GM23338 (cell line): ENCODE results near the gene COL4A1. TPM values are rescaled to one million over a fixed set of nuclear protein-coding genes. Genes with fewer than 3 reads are reported as not detected.

Experiments used
- ATAC-seq: fragments of 200-7000 bp; cut with Tn5 transposase; 3 replicates; pipeline ENCODE4 v1.9.1; 2020
- DNase-seq: peaks from one replicate; pipeline ENCODE4 v3.0.0-alpha.2; 2015; ENCODE audit warnings: low spot score
- H2AFZ ChIP-seq: fragments of 200-600 bp; sonication (generic); 2 replicates; pipeline ENCODE4 v1.8.0; 2016; ENCODE audit warnings: antibody characterized with exemption, mild to moderate bottlenecking, moderate library complexity
- H3F3A ChIP-seq: fragments of 200-600 bp; sonication (generic); replicated peaks from 2 replicates; pipeline ENCODE4 v1.8.0; 2017; ENCODE audit warnings: antibody characterized with exemption, mixed run types, low read depth
- H3K27ac ChIP-seq: fragments of 200-600 bp; sonication (generic); 2 replicates; pipeline ENCODE4 v1.6.1; 2016; ENCODE audit warnings: low read depth
- H3K27me3 ChIP-seq: fragments of 200-600 bp; sonication (generic); 2 replicates; pipeline ENCODE4 v1.8.0; 2016; ENCODE audit warnings: mild to moderate bottlenecking, mixed run types, moderate library complexity; ENCODE audit not compliant: insufficient read depth
- H3K36me3 ChIP-seq: fragments of 200-600 bp; sonication (generic); 2 replicates; pipeline ENCODE4 v1.8.0; 2016; ENCODE audit warnings: mild to moderate bottlenecking; ENCODE audit not compliant: insufficient read depth
- H3K4me1 ChIP-seq: fragments of 200-600 bp; sonication (generic); 2 replicates; pipeline ENCODE4 v1.8.0; 2016; ENCODE audit warnings: mild to moderate bottlenecking, moderate library complexity; ENCODE audit not compliant: insufficient read depth
- H3K4me2 ChIP-seq: fragments of 200-600 bp; sonication (generic); 2 replicates; pipeline ENCODE4 v1.7.1; 2017; ENCODE audit warnings: mixed run types
- H3K4me3 ChIP-seq: fragments of 200-600 bp; sonication (generic); 2 replicates; pipeline ENCODE4 v1.6.1; 2016; ENCODE audit warnings: mixed run types
- H3K79me2 ChIP-seq: fragments of 200-600 bp; sonication (generic); replicated peaks from 2 replicates; pipeline ENCODE4 v1.8.0; 2017; ENCODE audit warnings: mild to moderate bottlenecking; ENCODE audit not compliant: insufficient read depth
- H3K9me2 ChIP-seq: fragments of 200-600 bp; sonication (generic); 2 replicates; pipeline ENCODE4 v1.8.0; 2017; ENCODE audit not compliant: insufficient read depth
- H4K20me1 ChIP-seq: fragments of 200-600 bp; sonication (generic); replicated peaks from 2 replicates; pipeline ENCODE4 v1.8.0; 2017; ENCODE audit warnings: mild to moderate bottlenecking; ENCODE audit not compliant: insufficient read depth
- H3K27ac Mint-ChIP-seq: 2 replicates; pipeline ENCODE4 v1.8.0; 2020; ENCODE audit warnings: inconsistent platforms, mild to moderate bottlenecking, moderate library complexity, mixed read lengths
- H3K27me3 Mint-ChIP-seq: 3 replicates; pipeline ENCODE4 v1.8.0; 2022; ENCODE audit warnings: low read depth, mild to moderate bottlenecking, moderate library complexity, mixed read lengths, inconsistent platforms; ENCODE audit not compliant: insufficient read depth, poor library complexity
- H3K36me3 Mint-ChIP-seq: 3 replicates; pipeline ENCODE4 v1.8.0; 2021; ENCODE audit warnings: low read depth, mild to moderate bottlenecking, inconsistent platforms, moderate library complexity, mixed read lengths
- H3K4me1 Mint-ChIP-seq: 3 replicates; pipeline ENCODE4 v1.8.0; 2020; ENCODE audit warnings: mild to moderate bottlenecking, inconsistent platforms, mixed read lengths
- H3K4me3 Mint-ChIP-seq: 3 replicates; pipeline ENCODE4 v1.8.0; 2021; ENCODE audit warnings: moderate library complexity, mild to moderate bottlenecking, inconsistent platforms, mixed read lengths
- H3K9me3 Mint-ChIP-seq: 3 replicates; pipeline ENCODE4 v1.8.0; 2020; ENCODE audit warnings: moderate library complexity, mild to moderate bottlenecking, inconsistent platforms, mixed read lengths
- CREB1 ChIP-seq: fragments of 250-450 bp; sonication (Bioruptor Pico); IDR thresholded peaks from 2 replicates; pipeline ENCODE4 v1.5.0; 2020; ENCODE audit warnings: low read depth, mild to moderate bottlenecking, moderate library complexity
- EZH2 ChIP-seq: fragments of 200-600 bp; sonication (generic); IDR thresholded peaks from one replicate; pipeline ENCODE4 v1.8.0; 2017; ENCODE audit warnings: antibody characterized with exemption, mild to moderate bottlenecking, low read depth; ENCODE audit not compliant: unreplicated experiment
- EZH2phosphoT487 ChIP-seq: fragments of 200-600 bp; sonication (generic); IDR thresholded peaks from one replicate; pipeline ENCODE4 v1.8.1; 2018; ENCODE audit warnings: antibody characterized with exemption; ENCODE audit not compliant: unreplicated experiment
- JUNB ChIP-seq: IDR thresholded peaks from one replicate; pipeline ENCODE4 v1.6.1; 2016; ENCODE audit warnings: antibody characterized with exemption; ENCODE audit not compliant: unreplicated experiment
- NANOG ChIP-seq: IDR thresholded peaks from 2 replicates; pipeline ENCODE4 v1.6.1; 2016; ENCODE audit warnings: antibody characterized with exemption, borderline replicate concordance
- POLR2AphosphoS5 ChIP-seq: IDR thresholded peaks from 2 replicates; pipeline ENCODE4 v1.6.1; 2016; ENCODE audit warnings: antibody characterized with exemption, low read depth
- STAT1 ChIP-seq: IDR thresholded peaks from one replicate; pipeline ENCODE4 v1.6.1; 2016; ENCODE audit warnings: antibody characterized with exemption; ENCODE audit not compliant: unreplicated experiment
- ZNF331 ChIP-seq: fragments of 250-450 bp; sonication (Bioruptor Pico); IDR thresholded peaks from 2 replicates; pipeline ENCODE4 v1.5.0; 2020; ENCODE audit warnings: low read depth, mild to moderate bottlenecking, moderate library complexity
- ZNF462 ChIP-seq: fragments of 250-450 bp; sonication (Bioruptor Pico); IDR thresholded peaks from 2 replicates; pipeline ENCODE4 v1.5.0; 2020; ENCODE audit warnings: mild to moderate bottlenecking, moderate library complexity
- polyA plus RNA-seq: library from polyadenylated mRNA; unstranded; fragments of >200 nt; fragmentation: Nextera tagmentation; extraction: Ambion mirVana; gene quantifications from 2 replicates; pipeline ENCODE4 v1.2.1, GENCODE V29; 2016
- total RNA-seq: library from RNA; depleted of rRNA; stranded (reverse); fragments of >200 nt; shearing (Covaris generic); gene quantifications from 2 replicates; pipeline ENCODE4 v1.2.3, GENCODE V29; 2014
- TF ChIP-seq, protein P1 (sequence below), 2 experiments: fragments of 200-600 bp in 1 of 2; sonication (generic) in 1 of 2; conservative IDR thresholded peaks; 2 replicates each; pipeline versions ENCODE4 v1.5.1 to v1.6.1; 2016 to 2017; ENCODE audit warnings: antibody characterized with exemption in 2 of 2, low read depth in 2 of 2, mild to moderate bottlenecking in 2 of 2, moderate library complexity in 1 of 2
- TF ChIP-seq, protein P2 (sequence below): IDR thresholded peaks from 2 replicates; pipeline ENCODE4 v1.6.1; 2016; ENCODE audit warnings: antibody characterized with exemption

The COL4A1 gene
- total and polyA plus RNA-seq, 2 experiments from 2014 or later, result 39.1 to 110 TPM

DNA sequence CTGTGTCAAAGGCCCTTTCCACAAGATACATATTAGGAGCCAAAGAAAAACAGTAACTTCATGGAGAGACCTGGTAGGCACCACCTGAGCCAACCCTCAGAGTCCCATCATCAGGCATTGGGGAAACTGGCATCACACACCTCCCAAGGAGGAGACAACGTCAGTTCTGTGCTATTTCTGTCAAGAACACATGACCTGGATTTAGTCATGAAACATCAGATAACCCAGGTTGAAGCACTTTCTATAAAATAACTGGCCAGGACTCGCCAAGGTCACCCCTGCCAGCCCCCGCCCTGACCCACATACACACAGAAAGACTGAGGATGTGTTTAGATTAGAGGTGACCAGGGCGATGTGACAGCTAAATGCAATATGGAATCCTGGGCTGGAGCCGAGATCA lies 35.6 kb downstream of the COL4A1 start:
- Histone ChIP-seq H3K9me2 (no peaks in the 10 kb centered on the region), H3K4me2 (no peak overlapping the region), H3K27ac (no peak overlapping the region), H4K20me1 (peaks cover 7% of the 10 kb centered on the region), H3F3A (no peaks in the 10 kb centered on the region), H3K36me3 (no peaks in the 10 kb centered on the region), H3K27me3 (no peaks in the 10 kb centered on the region), H3K79me2 (peaks cover 49% of the 10 kb centered on the region), H2AFZ (no peak overlapping the region), H3K4me1 (peaks cover 13% of the 10 kb centered on the region), H3K4me3 (no peak overlapping the region)
- Mint-ChIP-seq H3K27me3 (peaks cover 2% of the 10 kb centered on the region), H3K27ac (no peak overlapping the region), H3K4me3 (no peak overlapping the region), H3K9me3 (no peaks in the 10 kb centered on the region), H3K36me3 (no peaks in the 10 kb centered on the region), H3K4me1 (peaks cover 50% of the 10 kb centered on the region)
- DNase-seq (no peak), ATAC-seq (no peak)
- TF ChIP-seq JUNB (no peak), POLR2AphosphoS5 (no peak), ZNF331 (CRISPR knock-in tag) (no peak), CREB1 (CRISPR knock-in tag) (no peak)
- TF ChIP-seq, protein P1, sequence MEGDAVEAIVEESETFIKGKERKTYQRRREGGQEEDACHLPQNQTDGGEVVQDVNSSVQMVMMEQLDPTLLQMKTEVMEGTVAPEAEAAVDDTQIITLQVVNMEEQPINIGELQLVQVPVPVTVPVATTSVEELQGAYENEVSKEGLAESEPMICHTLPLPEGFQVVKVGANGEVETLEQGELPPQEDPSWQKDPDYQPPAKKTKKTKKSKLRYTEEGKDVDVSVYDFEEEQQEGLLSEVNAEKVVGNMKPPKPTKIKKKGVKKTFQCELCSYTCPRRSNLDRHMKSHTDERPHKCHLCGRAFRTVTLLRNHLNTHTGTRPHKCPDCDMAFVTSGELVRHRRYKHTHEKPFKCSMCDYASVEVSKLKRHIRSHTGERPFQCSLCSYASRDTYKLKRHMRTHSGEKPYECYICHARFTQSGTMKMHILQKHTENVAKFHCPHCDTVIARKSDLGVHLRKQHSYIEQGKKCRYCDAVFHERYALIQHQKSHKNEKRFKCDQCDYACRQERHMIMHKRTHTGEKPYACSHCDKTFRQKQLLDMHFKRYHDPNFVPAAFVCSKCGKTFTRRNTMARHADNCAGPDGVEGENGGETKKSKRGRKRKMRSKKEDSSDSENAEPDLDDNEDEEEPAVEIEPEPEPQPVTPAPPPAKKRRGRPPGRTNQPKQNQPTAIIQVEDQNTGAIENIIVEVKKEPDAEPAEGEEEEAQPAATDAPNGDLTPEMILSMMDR (conservative IDR thresholded peaks at IDR 0.05; ENCODE audit: low read depth in 2 of 2), result no peak

- peaks cover 41% of the 10 kb centered on the region for H3K79me2 ChIP-seq
- Mint-ChIP-seq H3K4me3 (no peak overlapping the region), H3K36me3 (no peaks in the 10 kb centered on the region)
- TF ChIP-seq ZNF462 (CRISPR knock-in tag) (no peak), EZH2phosphoT487 (no peak), POLR2AphosphoS5 (no peak), CREB1 (CRISPR knock-in tag) (no peak), STAT1 (no peak), EZH2 (no peak), JUNB (no peak), NANOG (no peak)
- TF ChIP-seq, protein P2, sequence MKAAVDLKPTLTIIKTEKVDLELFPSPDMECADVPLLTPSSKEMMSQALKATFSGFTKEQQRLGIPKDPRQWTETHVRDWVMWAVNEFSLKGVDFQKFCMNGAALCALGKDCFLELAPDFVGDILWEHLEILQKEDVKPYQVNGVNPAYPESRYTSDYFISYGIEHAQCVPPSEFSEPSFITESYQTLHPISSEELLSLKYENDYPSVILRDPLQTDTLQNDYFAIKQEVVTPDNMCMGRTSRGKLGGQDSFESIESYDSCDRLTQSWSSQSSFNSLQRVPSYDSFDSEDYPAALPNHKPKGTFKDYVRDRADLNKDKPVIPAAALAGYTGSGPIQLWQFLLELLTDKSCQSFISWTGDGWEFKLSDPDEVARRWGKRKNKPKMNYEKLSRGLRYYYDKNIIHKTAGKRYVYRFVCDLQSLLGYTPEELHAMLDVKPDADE, result no peak
- TF ChIP-seq, protein P1 (conservative IDR thresholded peaks at IDR 0.05; ENCODE audit: low read depth in 2 of 2), result no peak
These were observed 36.5 kb downstream of the COL4A1 start for GRCh38 chr13:110270507-110270906.

More at GRCh38 chr13:110270507-110270906, 36.5 kb downstream of the COL4A1 start:
- H3F3A ChIP-seq, result no peaks in the 10 kb centered on the region
- H3K4me2 ChIP-seq, result no peak overlapping the region
- H3K9me2 ChIP-seq, result no peaks in the 10 kb centered on the region
- Mint-ChIP-seq H3K4me1 (peaks cover 58% of the 10 kb centered on the region), H3K9me3 (no peaks in the 10 kb centered on the region), H3K27me3 (peaks cover 2% of the 10 kb centered on the region), H3K27ac (no peak overlapping the region)
- peaks cover 7% of the 10 kb centered on the region for H4K20me1 ChIP-seq
- no peak overlapping the region for H3K4me3 ChIP-seq
- no peaks in the 10 kb centered on the region for H3K36me3 ChIP-seq
- peaks cover 20% of the 10 kb centered on the region for H3K4me1 ChIP-seq
- no peaks in the 10 kb centered on the region for H3K27me3 ChIP-seq
- H3K27ac ChIP-seq, result no peak overlapping the region
- ATAC-seq (no peak), DNase-seq (no peak)
- H2AFZ ChIP-seq, result no peak overlapping the region
